Gastroesophageal sphincter (tissue), 4 donors: Measurements from ENCODE around the gene CHST10. TPM values are rescaled to one million over a fixed set of nuclear protein-coding genes. Genes with fewer than 3 reads are reported as not detected.

Experiments
- ATAC-seq: fragments of 150-250 bp; one replicate; pipeline ENCODE4 v1.9.1; 2016; ENCODE audit warnings: mild to moderate bottlenecking, moderate library complexity
- H3K27ac ChIP-seq, 4 donors: fragments of 200-600 bp; sonication (generic) in 3 of 4; 1 replicate in 3 of 4; 2 replicates in 1 of 4; pipeline ENCODE4 v1.5.1; 2016 to 2019
- H3K27me3 ChIP-seq: fragments of 200-600 bp; sonication (generic); one replicate; pipeline ENCODE4 v1.5.1; 2019
- H3K36me3 ChIP-seq, 2 donors: fragments of 200-600 bp; sonication (generic); one replicate each; pipeline ENCODE4 v1.5.1; 2019; ENCODE audit warnings: control low read depth in 1 of 2
- H3K4me1 ChIP-seq, 3 donors: fragments of 200-600 bp; sonication (generic); 1 replicate in 2 of 3; 2 replicates in 1 of 3; pipeline ENCODE4 v1.5.1; 2016 to 2019; ENCODE audit warnings: control low read depth in 2 of 3
- H3K4me3 ChIP-seq, 2 donors: fragments of 200-600 bp; sonication (generic); one replicate each; pipeline ENCODE4 v1.5.1; 2019; ENCODE audit warnings: mild to moderate bottlenecking in 1 of 2, moderate library complexity in 1 of 2
- H3K9me3 ChIP-seq, 3 donors: fragments of 200-600 bp; sonication (generic); one replicate each; pipeline ENCODE4 v1.5.1; 2017 to 2019; ENCODE audit warnings: control low read depth in 2 of 3
- EP300 ChIP-seq: sonication (generic); formaldehyde crosslinking; IDR thresholded peaks from one replicate; pipeline ENCODE4 v1.6.1; 2017; ENCODE audit warnings: antibody characterized with exemption, mild to moderate bottlenecking
- POLR2A ChIP-seq, 2 donors: fragments of 450-650 bp; IDR thresholded peaks; one replicate each; pipeline ENCODE4 v1.6.1; 2017; ENCODE audit warnings: antibody characterized with exemption in 2 of 2, mild to moderate bottlenecking in 2 of 2, moderate library complexity in 1 of 2
- POLR2AphosphoS5 ChIP-seq: sonication (generic); formaldehyde crosslinking; IDR thresholded peaks from one replicate; pipeline ENCODE4 v1.6.1; 2017; ENCODE audit warnings: antibody characterized with exemption
- WGBS, 2 donors: methylation state at CpG; one replicate each; pipeline ENCODE4 v1.1.5; 2018; ENCODE audit warnings: low coverage in 1 of 2; 5-methylcytosine and 5-hydroxymethylcytosine counted together
- total RNA-seq, 4 donors: library from RNA; depleted of rRNA; stranded (reverse); fragments of >200 nt; gene quantifications; one replicate each; pipeline ENCODE4 v1.1.0, GENCODE V29; 2016
- TF ChIP-seq, protein P1 (sequence below), 4 experiments: fragments of 200-600 bp in 2 of 4; fragments of 450-650 bp in 2 of 4; sonication (generic) in 1 of 4; IDR thresholded peaks; one replicate each; pipeline ENCODE4 v1.5.1; 2017 to 2019; ENCODE audit warnings: antibody characterized with exemption in 4 of 4, mild to moderate bottlenecking in 2 of 4, moderate library complexity in 2 of 4

Gene CHST10
- total RNA-seq, 4 donors from 2014 or later, result 10.6 to 21.9 (median 13.3) TPM

DNA sequence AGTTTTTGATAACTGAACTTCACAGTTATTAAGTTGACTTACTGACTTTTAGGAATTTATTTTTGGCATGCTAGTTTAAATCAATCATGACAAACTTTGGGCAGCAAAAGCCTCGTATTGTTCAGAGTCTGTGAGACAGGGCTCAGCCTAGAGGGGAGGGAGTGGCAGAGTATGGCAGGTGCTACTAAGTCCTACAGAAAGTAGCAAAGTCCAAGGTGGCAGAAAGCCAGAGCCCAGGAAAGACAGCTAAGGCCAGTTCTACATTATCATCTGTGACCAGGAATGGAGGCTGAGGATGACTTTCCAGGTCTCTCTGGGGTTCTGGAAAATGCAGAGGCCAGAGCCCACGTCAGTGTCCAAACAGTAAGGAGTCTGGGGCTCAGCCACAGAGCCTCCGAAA, 34.2 kb downstream of the CHST10 start:
- H3K4me3 ChIP-seq, result no peak overlapping the region
- no peaks in the 10 kb centered on the region for H3K36me3 ChIP-seq
- TF ChIP-seq, protein P1, sequence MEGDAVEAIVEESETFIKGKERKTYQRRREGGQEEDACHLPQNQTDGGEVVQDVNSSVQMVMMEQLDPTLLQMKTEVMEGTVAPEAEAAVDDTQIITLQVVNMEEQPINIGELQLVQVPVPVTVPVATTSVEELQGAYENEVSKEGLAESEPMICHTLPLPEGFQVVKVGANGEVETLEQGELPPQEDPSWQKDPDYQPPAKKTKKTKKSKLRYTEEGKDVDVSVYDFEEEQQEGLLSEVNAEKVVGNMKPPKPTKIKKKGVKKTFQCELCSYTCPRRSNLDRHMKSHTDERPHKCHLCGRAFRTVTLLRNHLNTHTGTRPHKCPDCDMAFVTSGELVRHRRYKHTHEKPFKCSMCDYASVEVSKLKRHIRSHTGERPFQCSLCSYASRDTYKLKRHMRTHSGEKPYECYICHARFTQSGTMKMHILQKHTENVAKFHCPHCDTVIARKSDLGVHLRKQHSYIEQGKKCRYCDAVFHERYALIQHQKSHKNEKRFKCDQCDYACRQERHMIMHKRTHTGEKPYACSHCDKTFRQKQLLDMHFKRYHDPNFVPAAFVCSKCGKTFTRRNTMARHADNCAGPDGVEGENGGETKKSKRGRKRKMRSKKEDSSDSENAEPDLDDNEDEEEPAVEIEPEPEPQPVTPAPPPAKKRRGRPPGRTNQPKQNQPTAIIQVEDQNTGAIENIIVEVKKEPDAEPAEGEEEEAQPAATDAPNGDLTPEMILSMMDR (IDR thresholded peaks at IDR 0.05), result no peak
- TF ChIP-seq POLR2AphosphoS5, result no peak
- TF ChIP-seq EP300, result no peak
- TF ChIP-seq POLR2A (IDR thresholded peaks at IDR 0.05), result no peak
- no peak overlapping the region for H3K27ac ChIP-seq
- no peak for ATAC-seq
- H3K27me3 ChIP-seq, result no peaks in the 10 kb centered on the region
- no peaks in the 10 kb centered on the region for H3K9me3 ChIP-seq
- 76 to 78% methylated on average over 1 to 2 of the region's 3 CpGs for WGBS, 2 donors
- no peaks in the 10 kb centered on the region for H3K4me1 ChIP-seq

DNA sequence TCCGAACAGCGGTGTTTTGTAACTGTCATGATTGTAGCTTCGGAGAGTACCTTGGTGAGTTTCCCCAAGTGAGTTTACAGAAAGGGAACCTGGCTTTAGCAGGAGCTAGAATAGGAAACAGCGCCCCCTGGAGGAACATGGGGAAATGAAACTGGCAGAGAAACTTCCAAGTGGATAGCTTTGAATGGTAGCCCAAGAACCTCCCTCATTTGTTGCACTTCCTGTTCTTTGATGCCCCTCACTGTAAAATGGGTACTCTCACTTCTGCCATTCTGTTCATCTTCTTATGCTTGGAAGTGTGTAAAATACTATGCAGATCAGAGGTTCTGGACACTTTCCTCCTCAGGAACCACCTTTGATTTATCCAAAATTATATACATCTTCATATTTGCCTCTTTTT, 36.2 kb downstream of the CHST10 start:
- H3K4me3 ChIP-seq, result no peak overlapping the region
- no peak overlapping the region for H3K27ac ChIP-seq
- H3K27me3 ChIP-seq, result no peaks in the 10 kb centered on the region
- 12% methylated on average over 4 of the region's 4 CpGs; no CpG with 5 or more reads in 1 of the 2 donors for WGBS, 2 donors
- ATAC-seq, result peak; percentile 53
- no peaks in the 10 kb centered on the region for H3K4me1 ChIP-seq
- no peaks in the 10 kb centered on the region for H3K9me3 ChIP-seq
- no peaks in the 10 kb centered on the region for H3K36me3 ChIP-seq
- TF ChIP-seq, protein P1 (IDR thresholded peaks at IDR 0.05), result peak; percentile 89 to 97 (median 93)
- no peak for TF ChIP-seq POLR2A (IDR thresholded peaks at IDR 0.05)

GRCh38 chr2:100380681-100381080, 36.8 kb downstream of the CHST10 start:
- no peaks in the 10 kb centered on the region for H3K36me3 ChIP-seq
- 80% methylated on average over 2 to 3 of the region's 3 CpGs for WGBS, 2 donors

DNA sequence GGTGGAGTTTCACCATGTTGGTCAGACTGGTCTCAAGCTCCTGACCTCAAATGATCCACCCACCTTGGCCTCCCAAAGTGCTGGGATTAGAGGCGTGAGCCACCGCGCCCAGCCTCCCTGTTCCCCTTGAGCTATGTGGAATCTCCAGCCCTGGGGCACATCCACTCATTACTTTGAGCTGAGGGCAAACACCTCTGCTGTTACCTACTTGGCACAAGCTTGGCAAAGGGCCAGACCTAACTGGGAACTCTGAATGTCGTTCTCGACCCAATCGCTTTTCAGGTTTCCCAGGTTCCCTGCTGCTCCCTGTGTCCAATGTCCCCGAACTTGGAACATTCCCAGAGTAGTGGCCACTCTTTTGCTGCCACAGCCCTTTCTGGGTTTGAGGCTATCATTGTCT, 40.6 kb downstream of the CHST10 start:
- ATAC-seq, result no peak
- 97% methylated on average over 7 of the region's 7 CpGs; no CpG with 5 or more reads in 1 of the 2 donors for WGBS, 2 donors
- TF ChIP-seq POLR2A (IDR thresholded peaks at IDR 0.05) (no peak), POLR2AphosphoS5 (no peak), EP300 (no peak)
- TF ChIP-seq, protein P1 (IDR thresholded peaks at IDR 0.05), result no peak
- H3K4me1 ChIP-seq, result no peaks in the 10 kb centered on the region
- H3K36me3 ChIP-seq, result no peaks in the 10 kb centered on the region
- H3K27me3 ChIP-seq, result no peaks in the 10 kb centered on the region
- no peak overlapping the region for H3K27ac ChIP-seq
- peaks cover 0 to 12% (median 0%) of the 10 kb centered on the region in 3 donors for H3K9me3 ChIP-seq
- H3K4me3 ChIP-seq, result no peak overlapping the region

More at GRCh38 chr2:100380681-100381080, 36.8 kb downstream of the CHST10 start:
- Histone ChIP-seq H3K27ac (no peak overlapping the region), H3K9me3 (no peaks in the 10 kb centered on the region), H3K4me1 (no peaks in the 10 kb centered on the region), H3K27me3 (no peaks in the 10 kb centered on the region), H3K4me3 (no peak overlapping the region)
- TF ChIP-seq, protein P1 (IDR thresholded peaks at IDR 0.05), result no peak
- TF ChIP-seq POLR2A (IDR thresholded peaks at IDR 0.05) (no peak), POLR2AphosphoS5 (no peak), EP300 (no peak)
- peak; percentile 28 for ATAC-seq

GRCh38 chr2:100367163-100367562, 50.3 kb downstream of the CHST10 start:
- ATAC-seq, result no peak
- H3K27me3 ChIP-seq, result no peaks in the 10 kb centered on the region
- 82 to 85% methylated on average over 1 of the region's 1 CpG for WGBS, 2 donors

More at GRCh38 chr2:100367163-100367562, 50.3 kb downstream of the CHST10 start:
- no peak overlapping the region for H3K4me3 ChIP-seq
- no peaks in the 10 kb centered on the region for H3K36me3 ChIP-seq
- no peak overlapping the region for H3K27ac ChIP-seq
- TF ChIP-seq, protein P1 (IDR thresholded peaks at IDR 0.05), result no peak
- TF ChIP-seq POLR2A (IDR thresholded peaks at IDR 0.05) (no peak), POLR2AphosphoS5 (no peak), EP300 (no peak)
- H3K4me1 ChIP-seq, result peaks cover 0 to 20% (median 4%) of the 10 kb centered on the region in 3 donors
- peaks cover 0 to 27% (median 0%) of the 10 kb centered on the region in 3 donors for H3K9me3 ChIP-seq
